ENCODE measurements around the gene HARS1. TPM values are rescaled to one million over a fixed set of nuclear protein-coding genes. Genes with fewer than 3 reads are reported as not detected.

Gene HARS1
- 35.0 TPM for total RNA-seq (2013)
- polyA plus RNA-seq, result 10 to 100 TPM; 28.4 to 34.3 (median 31.9) TPM
- polyA minus RNA-seq, result 9.7 and 15.6 TPM in 2 replicates
- total RNA-seq, result 10.4 to 32.7 (median 26.5) reads per million in 11 experiments

DNA sequence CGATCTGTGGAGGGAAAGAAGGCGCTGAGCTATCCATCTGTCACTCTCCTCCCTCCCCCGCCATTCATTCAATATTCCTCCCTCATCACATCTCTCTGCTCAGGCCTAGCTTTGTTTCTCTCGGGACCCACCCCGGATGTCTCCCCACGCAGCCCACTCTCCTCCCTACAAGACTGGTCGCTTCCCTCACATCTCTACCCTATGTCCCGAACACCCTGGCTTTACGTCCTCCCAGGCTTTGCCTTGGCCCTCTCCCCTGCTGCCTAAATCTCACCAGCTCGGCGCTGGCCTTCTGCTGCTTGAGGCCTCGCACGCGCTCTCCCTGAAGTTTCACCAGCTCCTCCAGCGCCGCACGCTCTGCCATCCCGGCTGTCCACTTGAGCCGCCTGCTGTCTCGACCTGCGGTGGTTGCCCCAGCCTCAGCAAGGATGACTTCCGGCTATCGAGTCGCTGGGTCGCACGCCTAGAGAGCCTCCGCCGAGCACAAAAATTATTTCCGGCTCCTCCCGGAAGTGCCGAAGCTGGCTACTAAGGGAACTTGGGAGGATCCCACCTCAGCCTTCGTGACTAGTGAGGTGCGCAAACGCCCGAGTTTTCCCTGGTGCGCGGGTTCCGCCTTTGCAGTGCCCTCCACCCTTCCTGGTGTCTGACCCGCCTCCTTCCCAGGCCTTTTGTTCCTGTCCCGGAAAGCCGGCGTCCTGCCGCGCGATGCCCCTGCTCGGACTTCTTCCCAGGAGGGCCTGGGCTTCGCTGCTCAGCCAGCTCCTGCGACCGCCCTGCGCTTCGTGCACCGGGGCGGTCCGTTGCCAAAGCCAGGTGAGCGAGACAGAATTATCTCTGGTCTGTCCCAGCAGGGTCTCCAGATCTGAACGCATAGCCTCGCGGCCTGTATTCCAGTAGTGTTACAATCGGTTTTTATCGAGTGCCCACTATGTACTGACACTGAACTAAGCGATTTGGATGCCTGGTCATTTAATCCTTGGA lies at the start of gene HARS1, which contains the start of gene HARS2:
HARS1 (minus strand) TSS at position 430 of the 984 bp plus-strand sequence; CDS start at position 364, 66 bp downstream.
HARS2 (plus strand) TSS at position 515 of the 984 bp plus-strand sequence; CDS start at position 709, 194 bp downstream.
- H2AFZ ChIP-seq (ENCODE audit: insufficient read depth, low read depth, low read length, poor library complexity, severe bottlenecking), result peak within 1 kb of the TSS; percentile 90

More for the DNA sequence above, at the start of gene HARS1, which contains the start of gene HARS2:
- H3K9ac ChIP-seq (ENCODE audit: insufficient read depth, low read length, poor library complexity, severe bottlenecking), result peak within 1 kb of the TSS; percentile 86
- peaks cover 23% of the 10 kb centered on the region for H3K4me1 Mint-ChIP-seq
- H3K4me3 ChIP-seq (replicated peaks in 1 of 3; ENCODE audit: low read depth in 2 of 3, low read length in 3 of 3), result peak within 1 kb of the TSS; percentile 60 to 96 (median 85)
- H3K36me3 Mint-ChIP-seq, result peaks cover 39 to 43% of the 10 kb centered on the region in 2 donors
- peaks cover 52% of the 10 kb centered on the region for H3K79me2 ChIP-seq (ENCODE audit: insufficient read depth, low read length)
- no peaks in the 10 kb centered on the region for H3K9me3 ChIP-seq (replicated peaks in 1 of 2; ENCODE audit: control insufficient read depth in 1 of 2, insufficient read depth in 1 of 2, low read length in 2 of 2)
- WGBS (ENCODE audit: insufficient coverage), result under 1% methylated on average over 60 of the region's 61 CpGs
- H3K27ac Mint-ChIP-seq, result peak within 1 kb of the TSS; percentile 90 to 99 (median 95)
- H3K36me3 ChIP-seq (replicated peaks in 1 of 2; ENCODE audit: control insufficient read depth in 1 of 2, insufficient read depth in 2 of 2, low read length in 2 of 2), result peaks cover 37 to 57% of the 10 kb centered on the region in 2 donors
- H3K4me3 Mint-ChIP-seq, result peak within 1 kb of the TSS; percentile 98 to 100
- no peaks in the 10 kb centered on the region for H3K9me3 Mint-ChIP-seq
- H4K20me1 ChIP-seq (ENCODE audit: insufficient read depth, low read length), result peaks cover 7% of the 10 kb centered on the region
- intact Hi-C loops (cut with micrococcal nuclease), result no loop called here
- no peaks in the 10 kb centered on the region for H3K27me3 ChIP-seq (ENCODE audit: control insufficient read depth in 2 of 2, insufficient read depth in 2 of 2, low read length in 2 of 2)
- peaks cover 16 to 26% of the 10 kb centered on the region in 2 donors for H3K4me1 ChIP-seq (ENCODE audit: control insufficient read depth in 1 of 2, insufficient read depth in 2 of 2, low read length in 2 of 2)
- H3K4me2 ChIP-seq (replicated peaks; ENCODE audit: extremely low read depth, low read length, poor library complexity, severe bottlenecking), result peak within 1 kb of the TSS; percentile 98
- peaks cover 0 to 2% (median 0%) of the 10 kb centered on the region in 3 donors for H3K27me3 Mint-ChIP-seq (ENCODE audit: low read depth in 3 of 3)
- DNase-seq, result peak; percentile 85 to 93 (median 89)
- TF ChIP-seq CTCF (IDR thresholded peaks at IDR 0.05), result no peak
- peak within 1 kb of the TSS; percentile 69 to 91 for H3K27ac ChIP-seq (ENCODE audit: low read depth in 1 of 2, low read length in 2 of 2)

Data from CD14-positive monocyte (primary cell).